Measurements from ENCODE around the gene FAM151B.
"Not testable (repeated sequence)": the region's sequence is repeated elsewhere in the genome, so short reads cannot be mapped to it uniquely, and the experiment has no call there.

FAM151B gene

GRCh38 chr5:80507663-80508062, 19.8 kb downstream of the FAM151B start:
- DNase-seq, result no peak

GRCh38 chr5:80508844-80509243, 20.9 kb downstream of the FAM151B start:
- no peak for DNase-seq

- no peak for DNase-seq
Observed at GRCh38 chr5:80509362-80509761, 21.5 kb downstream of the FAM151B start.

- DNase-seq, result no peak
Observed at GRCh38 chr5:80516826-80517225, 28.9 kb downstream of the FAM151B start.

- DNase-seq, result no peak
Observed at GRCh38 chr5:80540691-80541090, 52.8 kb downstream of the FAM151B start.

GRCh38 chr5:80541392-80541791, 53.5 kb downstream of the FAM151B start:
- DNase-seq, result no peak

GRCh38 chr5:80554646-80555045, 66.7 kb downstream of the FAM151B start:
- DNase-seq, result no peak

- DNase-seq, result no peak
Observed at GRCh38 chr5:80555099-80555498, 67.2 kb downstream of the FAM151B start.

- no peak for DNase-seq
Observed at GRCh38 chr5:80559244-80559643, 71.3 kb downstream of the FAM151B start.

GRCh38 chr5:80565330-80565729, 77.4 kb downstream of the FAM151B start:
- DNase-seq, result no peak

GRCh38 chr5:80566711-80567259, 78.9 kb downstream of the FAM151B start:
- DNase-seq, result no peak

GRCh38 chr5:80568251-80568650, 80.4 kb downstream of the FAM151B start:
- DNase-seq, result no peak

GRCh38 chr5:80569086-80569960, 81.4 kb downstream of the FAM151B start:
- DNase-seq, result no peak

GRCh38 chr5:80569961-80570786, 82.3 kb downstream of the FAM151B start, which contains the start of gene ANKRD34B:
ANKRD34B (minus strand) TSS chr5:80570280; CDS start chr5:80560019, 10,261 bp downstream.
- DNase-seq, result no peak

GRCh38 chr5:80573062-80573461, 85.2 kb downstream of the FAM151B start:
- no peak for DNase-seq

- DNase-seq, result no peak
Observed at GRCh38 chr5:80576383-80576782, 88.5 kb downstream of the FAM151B start.

- no peak for DNase-seq
Observed at GRCh38 chr5:80577707-80578106, 89.8 kb downstream of the FAM151B start.

- no peak for DNase-seq
Observed at GRCh38 chr5:80579050-80579449, 91.2 kb downstream of the FAM151B start.

- DNase-seq, result not testable (repeated sequence)
Observed at GRCh38 chr5:80580291-80580690, 92.4 kb downstream of the FAM151B start.

GRCh38 chr5:80584770-80585169, 96.9 kb downstream of the FAM151B start:
- no peak for DNase-seq

GRCh38 chr5:80588858-80589540, 101.1 kb downstream of the FAM151B start:
- DNase-seq, result no peak

GRCh38 chr5:80590766-80591165, 102.9 kb downstream of the FAM151B start:
- no peak for DNase-seq

GRCh38 chr5:80591352-80591751, 103.5 kb downstream of the FAM151B start:
- DNase-seq, result no peak
